HepG2 (cell line): Measurements from ENCODE around the gene TNFSF13. TPM values are rescaled to one million over a fixed set of nuclear protein-coding genes. Genes with fewer than 3 reads are reported as not detected.
A peak's percentile ranks its signal among the peaks of the same experiment; 100 is the strongest.

Experiments
- BCL6 ChIP-seq: IDR thresholded peaks from 2 replicates; pipeline ENCODE4 v1.6.1; 2016; ENCODE audit warnings: missing genetic modification reagents, missing compliant biosample characterization
- CBX5 ChIP-seq: sonication (generic); formaldehyde crosslinking; IDR thresholded peaks from 2 replicates; pipeline ENCODE4 v1.4.0; 2020; ENCODE audit warnings: missing genetic modification reagents, borderline replicate concordance
- CREB1 ChIP-seq, 2 experiments: fragments of 450-650 bp in 1 of 2; IDR thresholded peaks; 2 replicates each; pipeline ENCODE4 v1.6.1; 2016 to 2017; ENCODE audit warnings: control low read depth in 1 of 2, mild to moderate bottlenecking in 1 of 2, missing compliant biosample characterization in 1 of 2, missing genetic modification characterization in 1 of 2
- CREM ChIP-seq, 2 experiments: sonication (generic) in 1 of 2; formaldehyde crosslinking in 1 of 2; IDR thresholded peaks; 2 replicates each; pipeline versions ENCODE4 v1.4.0 to v1.6.1; 2016 to 2020; ENCODE audit warnings: antibody characterized with exemption in 1 of 2, mild to moderate bottlenecking in 1 of 2, missing genetic modification reagents in 1 of 2
- FOSL1 ChIP-seq: sonication (generic); formaldehyde crosslinking; IDR thresholded peaks from 2 replicates; pipeline ENCODE4 v1.9.0; 2021; ENCODE audit warnings: missing genetic modification reagents, borderline replicate concordance
- FOXO1 ChIP-seq: sonication (generic); formaldehyde crosslinking; IDR thresholded peaks from 2 replicates; pipeline ENCODE4 v1.4.0; 2020; ENCODE audit warnings: missing genetic modification reagents
- FUBP1 ChIP-seq: sonication (generic); formaldehyde crosslinking; IDR thresholded peaks from 2 replicates; pipeline ENCODE4 v1.5.1; 2020; ENCODE audit warnings: missing genetic modification reagents, mild to moderate bottlenecking, borderline replicate concordance
- HIVEP1 ChIP-seq: sonication (generic); formaldehyde crosslinking; IDR thresholded peaks from 2 replicates; pipeline ENCODE4 v1.4.0; 2020; ENCODE audit warnings: mild to moderate bottlenecking, missing genetic modification reagents
- KDM6A ChIP-seq: IDR thresholded peaks from 2 replicates; pipeline ENCODE4 v1.6.1; 2016; ENCODE audit warnings: low read depth
- NFYC ChIP-seq: IDR thresholded peaks from 2 replicates; pipeline ENCODE4 v1.6.1; 2016; ENCODE audit warnings: missing genetic modification reagents, missing compliant biosample characterization
- SOX5 ChIP-seq: IDR thresholded peaks from 2 replicates; pipeline ENCODE4 v1.6.1; 2016; ENCODE audit warnings: borderline replicate concordance
- YEATS2 ChIP-seq: sonication (generic); formaldehyde crosslinking; IDR thresholded peaks from 2 replicates; pipeline ENCODE4 v1.4.0; 2020; ENCODE audit warnings: missing genetic modification reagents, borderline replicate concordance
- ZBTB38 ChIP-seq: sonication (generic); formaldehyde crosslinking; IDR thresholded peaks from 2 replicates; pipeline ENCODE4 v1.5.1; 2020; ENCODE audit warnings: mild to moderate bottlenecking, missing genetic modification reagents
- ZNF101 ChIP-seq: sonication (generic); formaldehyde crosslinking; IDR thresholded peaks from 2 replicates; pipeline ENCODE4 v1.4.0; 2020; ENCODE audit warnings: mild to moderate bottlenecking, low read depth, missing genetic modification reagents, borderline replicate concordance
- ZNF558 ChIP-seq: sonication (generic); formaldehyde crosslinking; IDR thresholded peaks from 2 replicates; pipeline ENCODE4 v1.9.0; 2022; ENCODE audit warnings: mild to moderate bottlenecking, missing genetic modification reagents, borderline replicate concordance
- ZNF644 ChIP-seq: IDR thresholded peaks from 2 replicates; pipeline ENCODE4 v1.6.1; 2016; ENCODE audit warnings: low read depth
- ZNF749 ChIP-seq: sonication (generic); formaldehyde crosslinking; IDR thresholded peaks from 2 replicates; pipeline ENCODE4 v1.8.0; 2022; ENCODE audit warnings: mild to moderate bottlenecking, missing genetic modification reagents, moderate library complexity, borderline replicate concordance
- ZNF777 ChIP-seq: sonication (generic); formaldehyde crosslinking; IDR thresholded peaks from 2 replicates; pipeline ENCODE4 v1.4.0; 2020; ENCODE audit warnings: missing genetic modification reagents
- ZNF780A ChIP-seq: sonication (generic); formaldehyde crosslinking; IDR thresholded peaks from 2 replicates; pipeline ENCODE4 v1.8.0; 2022; ENCODE audit warnings: mild to moderate bottlenecking, missing genetic modification reagents, moderate library complexity
- polyA plus RNA-seq, 8 experiments: library from polyadenylated mRNA; depleted of rRNA in 3 of 8; stranded (reverse) in 7 of 8; unstranded in 1 of 8; fragments of >200 nt; fragmentation: Illumina TruSeq in 4 of 8; extraction: Trizol in 4 of 8; gene quantifications; 2 replicates each; pipeline versions ENCODE4 v1.2.1 to v1.2.3, GENCODE V29; 2011 to 2016; ENCODE audit warnings: low read depth in 4 of 8, missing spikeins in 1 of 8, mixed read lengths in 1 of 8; ENCODE audit not compliant: insufficient read depth in 1 of 8
- total RNA-seq, 5 experiments: library from RNA; depleted of rRNA; stranded (reverse); fragments of >200 nt; fragmentation: Illumina TruSeq; extraction: Trizol; gene quantifications; 2 replicates each; pipeline ENCODE4 v1.2.3, GENCODE V29; 2016; ENCODE audit warnings: low read depth in 1 of 5
- TF ChIP-seq, protein P1 (sequence below): IDR thresholded peaks from 2 replicates; pipeline ENCODE4 v1.6.1; 2016; ENCODE audit warnings: low read depth
- TF ChIP-seq, protein P2 (sequence below): sonication (generic); formaldehyde crosslinking; conservative IDR thresholded peaks from 2 replicates; pipeline ENCODE4 v1.8.0; 2022; ENCODE audit warnings: missing genetic modification reagents
- TF ChIP-seq, protein P3 (sequence below): sonication (generic); formaldehyde crosslinking; IDR thresholded peaks from 2 replicates; pipeline ENCODE4 v1.9.0; 2022; ENCODE audit warnings: missing genetic modification reagents, mild to moderate bottlenecking, borderline replicate concordance

Gene TNFSF13
- total and polyA plus RNA-seq, 2 of the 13 experiments (the other 11 are each of a cell fraction or from before 2014, with no cell fraction given) = 2.5 to 3.3 TPM

GRCh38 chr17:7573324-7574080 lies 15.0 kb downstream of the TNFSF13 start (continued):
- 0 out of 2 replicates have a peak, but pooled peaks have one; percentile 5 for TF ChIP-seq ZNF780A (CRISPR knock-in tag)
- TF ChIP-seq FOSL1 (CRISPR knock-in tag) = 0 out of 2 replicates have a peak, but pooled peaks have one; percentile 28
- peak; percentile 69; the same call in 1 of the 2 replicates for TF ChIP-seq CREB1 (IDR thresholded peaks at IDR 0.05)
- peak; percentile 72 for TF ChIP-seq CREB1 (CRISPR knock-in tag; IDR thresholded peaks at IDR 0.05)
- peak; percentile 36; the same call in 1 of the 2 replicates for TF ChIP-seq ZNF749 (CRISPR knock-in tag)
- peak; percentile 66 for TF ChIP-seq FOXO1 (CRISPR knock-in tag)
- TF ChIP-seq, protein P1, sequence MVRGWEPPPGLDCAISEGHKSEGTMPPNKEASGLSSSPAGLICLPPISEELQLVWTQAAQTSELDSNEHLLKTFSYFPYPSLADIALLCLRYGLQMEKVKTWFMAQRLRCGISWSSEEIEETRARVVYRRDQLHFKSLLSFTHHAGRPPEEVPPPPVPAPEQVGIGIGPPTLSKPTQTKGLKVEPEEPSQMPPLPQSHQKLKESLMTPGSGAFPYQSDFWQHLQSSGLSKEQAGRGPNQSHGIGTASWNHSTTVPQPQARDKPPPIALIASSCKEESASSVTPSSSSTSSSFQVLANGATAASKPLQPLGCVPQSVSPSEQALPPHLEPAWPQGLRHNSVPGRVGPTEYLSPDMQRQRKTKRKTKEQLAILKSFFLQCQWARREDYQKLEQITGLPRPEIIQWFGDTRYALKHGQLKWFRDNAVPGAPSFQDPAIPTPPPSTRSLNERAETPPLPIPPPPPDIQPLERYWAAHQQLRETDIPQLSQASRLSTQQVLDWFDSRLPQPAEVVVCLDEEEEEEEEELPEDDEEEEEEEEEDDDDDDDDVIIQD (CRISPR knock-in tag) = 0 out of 2 replicates have a peak, but pooled peaks have one; percentile 9
- TF ChIP-seq FUBP1 (CRISPR knock-in tag) = peak; percentile 70; the same call in 1 of the 2 replicates
- TF ChIP-seq, protein P2, sequence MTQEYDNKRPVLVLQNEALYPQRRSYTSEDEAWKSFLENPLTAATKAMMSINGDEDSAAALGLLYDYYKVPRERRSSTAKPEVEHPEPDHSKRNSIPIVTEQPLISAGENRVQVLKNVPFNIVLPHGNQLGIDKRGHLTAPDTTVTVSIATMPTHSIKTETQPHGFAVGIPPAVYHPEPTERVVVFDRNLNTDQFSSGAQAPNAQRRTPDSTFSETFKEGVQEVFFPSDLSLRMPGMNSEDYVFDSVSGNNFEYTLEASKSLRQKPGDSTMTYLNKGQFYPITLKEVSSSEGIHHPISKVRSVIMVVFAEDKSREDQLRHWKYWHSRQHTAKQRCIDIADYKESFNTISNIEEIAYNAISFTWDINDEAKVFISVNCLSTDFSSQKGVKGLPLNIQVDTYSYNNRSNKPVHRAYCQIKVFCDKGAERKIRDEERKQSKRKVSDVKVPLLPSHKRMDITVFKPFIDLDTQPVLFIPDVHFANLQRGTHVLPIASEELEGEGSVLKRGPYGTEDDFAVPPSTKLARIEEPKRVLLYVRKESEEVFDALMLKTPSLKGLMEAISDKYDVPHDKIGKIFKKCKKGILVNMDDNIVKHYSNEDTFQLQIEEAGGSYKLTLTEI (CRISPR knock-in tag) = no peak
- TF ChIP-seq ZNF644 = no peak
- peak; percentile 84; the same call in 1 of the 2 replicates for TF ChIP-seq HIVEP1
- peak; percentile 34; the same call in 1 of the 2 replicates for TF ChIP-seq CREM (IDR thresholded peaks at IDR 0.05)
- no peak for TF ChIP-seq CREM (CRISPR knock-in tag; IDR thresholded peaks at IDR 0.05)
- TF ChIP-seq, protein P3, sequence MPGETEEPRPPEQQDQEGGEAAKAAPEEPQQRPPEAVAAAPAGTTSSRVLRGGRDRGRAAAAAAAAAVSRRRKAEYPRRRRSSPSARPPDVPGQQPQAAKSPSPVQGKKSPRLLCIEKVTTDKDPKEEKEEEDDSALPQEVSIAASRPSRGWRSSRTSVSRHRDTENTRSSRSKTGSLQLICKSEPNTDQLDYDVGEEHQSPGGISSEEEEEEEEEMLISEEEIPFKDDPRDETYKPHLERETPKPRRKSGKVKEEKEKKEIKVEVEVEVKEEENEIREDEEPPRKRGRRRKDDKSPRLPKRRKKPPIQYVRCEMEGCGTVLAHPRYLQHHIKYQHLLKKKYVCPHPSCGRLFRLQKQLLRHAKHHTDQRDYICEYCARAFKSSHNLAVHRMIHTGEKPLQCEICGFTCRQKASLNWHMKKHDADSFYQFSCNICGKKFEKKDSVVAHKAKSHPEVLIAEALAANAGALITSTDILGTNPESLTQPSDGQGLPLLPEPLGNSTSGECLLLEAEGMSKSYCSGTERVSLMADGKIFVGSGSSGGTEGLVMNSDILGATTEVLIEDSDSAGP = peak; percentile 49
- peak; percentile 75 for TF ChIP-seq ZBTB38
- 0 out of 2 replicates have a peak, but pooled peaks have one; percentile 32 for TF ChIP-seq KDM6A (CRISPR knock-in tag)
- peak; percentile 67; the same call in 1 of the 2 replicates for TF ChIP-seq SOX5
- peak; percentile 31; the same call in 1 of the 2 replicates for TF ChIP-seq CBX5 (CRISPR knock-in tag)
- TF ChIP-seq BCL6 = peak; percentile 60
- peak; percentile 90 for TF ChIP-seq YEATS2 (CRISPR knock-in tag)
- peak; percentile 43; the same call in 1 of the 2 replicates for TF ChIP-seq NFYC (CRISPR knock-in tag)
- 0 out of 2 replicates have a peak, but pooled peaks have one; percentile 13 for TF ChIP-seq ZNF558 (CRISPR knock-in tag)
- peak; percentile 28; the same call in 1 of the 2 replicates for TF ChIP-seq ZNF777 (CRISPR knock-in tag)
- 0 out of 2 replicates have a peak, but pooled peaks have one; percentile 0 for TF ChIP-seq ZNF101
